Measurements from ENCODE around the gene RAD51B.

DNA sequence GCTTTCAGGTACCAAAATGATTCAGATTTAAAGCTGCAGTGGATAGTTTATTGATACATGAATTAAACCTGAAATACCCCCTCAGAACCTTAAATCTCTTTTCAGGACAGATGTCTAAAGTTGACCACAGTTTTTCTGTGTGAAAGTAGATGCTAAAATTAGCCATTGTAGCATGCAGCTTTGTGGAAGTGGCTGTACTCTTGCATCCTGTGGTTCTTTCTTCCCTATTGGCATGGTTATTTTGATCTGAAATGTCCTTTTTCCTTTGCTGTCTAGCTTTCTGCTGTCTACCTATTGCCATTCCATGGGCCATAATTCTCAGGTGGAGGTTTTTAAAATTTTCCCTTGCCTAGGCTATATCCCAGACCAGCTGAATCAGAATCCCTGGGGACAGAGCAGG lies 517.7 kb downstream of the RAD51B start:
- no peak for TF ChIP-seq ZNF408 (CRISPR knock-in tag; IDR thresholded peaks at IDR 0.05; ENCODE audit: low read depth)
- no peak for TF ChIP-seq PHB2 (IDR thresholded peaks at IDR 0.05; ENCODE audit: low read depth)
- no peak for TF ChIP-seq FOXM1 (IDR thresholded peaks at IDR 0.05; ENCODE audit: low read depth)
- no peak for TF ChIP-seq FOXM1 (CRISPR knock-in tag; IDR thresholded peaks at IDR 0.05; ENCODE audit: low read depth)
- TF ChIP-seq, protein P1, sequence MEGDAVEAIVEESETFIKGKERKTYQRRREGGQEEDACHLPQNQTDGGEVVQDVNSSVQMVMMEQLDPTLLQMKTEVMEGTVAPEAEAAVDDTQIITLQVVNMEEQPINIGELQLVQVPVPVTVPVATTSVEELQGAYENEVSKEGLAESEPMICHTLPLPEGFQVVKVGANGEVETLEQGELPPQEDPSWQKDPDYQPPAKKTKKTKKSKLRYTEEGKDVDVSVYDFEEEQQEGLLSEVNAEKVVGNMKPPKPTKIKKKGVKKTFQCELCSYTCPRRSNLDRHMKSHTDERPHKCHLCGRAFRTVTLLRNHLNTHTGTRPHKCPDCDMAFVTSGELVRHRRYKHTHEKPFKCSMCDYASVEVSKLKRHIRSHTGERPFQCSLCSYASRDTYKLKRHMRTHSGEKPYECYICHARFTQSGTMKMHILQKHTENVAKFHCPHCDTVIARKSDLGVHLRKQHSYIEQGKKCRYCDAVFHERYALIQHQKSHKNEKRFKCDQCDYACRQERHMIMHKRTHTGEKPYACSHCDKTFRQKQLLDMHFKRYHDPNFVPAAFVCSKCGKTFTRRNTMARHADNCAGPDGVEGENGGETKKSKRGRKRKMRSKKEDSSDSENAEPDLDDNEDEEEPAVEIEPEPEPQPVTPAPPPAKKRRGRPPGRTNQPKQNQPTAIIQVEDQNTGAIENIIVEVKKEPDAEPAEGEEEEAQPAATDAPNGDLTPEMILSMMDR (IDR thresholded peaks at IDR 0.05 in 2 of 3, conservative IDR thresholded peaks at IDR 0.05 in 1 of 3; ENCODE audit: insufficient read depth in 2 of 3, low read depth in 1 of 3, low read length in 3 of 3): no peak

Data from K562 (cell line).